ENCODE data around the gene LAMA2.

LAMA2 gene, protein sequence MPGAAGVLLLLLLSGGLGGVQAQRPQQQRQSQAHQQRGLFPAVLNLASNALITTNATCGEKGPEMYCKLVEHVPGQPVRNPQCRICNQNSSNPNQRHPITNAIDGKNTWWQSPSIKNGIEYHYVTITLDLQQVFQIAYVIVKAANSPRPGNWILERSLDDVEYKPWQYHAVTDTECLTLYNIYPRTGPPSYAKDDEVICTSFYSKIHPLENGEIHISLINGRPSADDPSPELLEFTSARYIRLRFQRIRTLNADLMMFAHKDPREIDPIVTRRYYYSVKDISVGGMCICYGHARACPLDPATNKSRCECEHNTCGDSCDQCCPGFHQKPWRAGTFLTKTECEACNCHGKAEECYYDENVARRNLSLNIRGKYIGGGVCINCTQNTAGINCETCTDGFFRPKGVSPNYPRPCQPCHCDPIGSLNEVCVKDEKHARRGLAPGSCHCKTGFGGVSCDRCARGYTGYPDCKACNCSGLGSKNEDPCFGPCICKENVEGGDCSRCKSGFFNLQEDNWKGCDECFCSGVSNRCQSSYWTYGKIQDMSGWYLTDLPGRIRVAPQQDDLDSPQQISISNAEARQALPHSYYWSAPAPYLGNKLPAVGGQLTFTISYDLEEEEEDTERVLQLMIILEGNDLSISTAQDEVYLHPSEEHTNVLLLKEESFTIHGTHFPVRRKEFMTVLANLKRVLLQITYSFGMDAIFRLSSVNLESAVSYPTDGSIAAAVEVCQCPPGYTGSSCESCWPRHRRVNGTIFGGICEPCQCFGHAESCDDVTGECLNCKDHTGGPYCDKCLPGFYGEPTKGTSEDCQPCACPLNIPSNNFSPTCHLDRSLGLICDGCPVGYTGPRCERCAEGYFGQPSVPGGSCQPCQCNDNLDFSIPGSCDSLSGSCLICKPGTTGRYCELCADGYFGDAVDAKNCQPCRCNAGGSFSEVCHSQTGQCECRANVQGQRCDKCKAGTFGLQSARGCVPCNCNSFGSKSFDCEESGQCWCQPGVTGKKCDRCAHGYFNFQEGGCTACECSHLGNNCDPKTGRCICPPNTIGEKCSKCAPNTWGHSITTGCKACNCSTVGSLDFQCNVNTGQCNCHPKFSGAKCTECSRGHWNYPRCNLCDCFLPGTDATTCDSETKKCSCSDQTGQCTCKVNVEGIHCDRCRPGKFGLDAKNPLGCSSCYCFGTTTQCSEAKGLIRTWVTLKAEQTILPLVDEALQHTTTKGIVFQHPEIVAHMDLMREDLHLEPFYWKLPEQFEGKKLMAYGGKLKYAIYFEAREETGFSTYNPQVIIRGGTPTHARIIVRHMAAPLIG (N-terminal part only)

GRCh38 chr6:128882991-128883611, at the start of gene LAMA2:
Gene LAMA2, plus strand, starts transcription at chr6:128883138. Its CDS starts 108 bp downstream, at chr6:128883246.
- peak; percentile 89 for DNase-seq

DNA sequence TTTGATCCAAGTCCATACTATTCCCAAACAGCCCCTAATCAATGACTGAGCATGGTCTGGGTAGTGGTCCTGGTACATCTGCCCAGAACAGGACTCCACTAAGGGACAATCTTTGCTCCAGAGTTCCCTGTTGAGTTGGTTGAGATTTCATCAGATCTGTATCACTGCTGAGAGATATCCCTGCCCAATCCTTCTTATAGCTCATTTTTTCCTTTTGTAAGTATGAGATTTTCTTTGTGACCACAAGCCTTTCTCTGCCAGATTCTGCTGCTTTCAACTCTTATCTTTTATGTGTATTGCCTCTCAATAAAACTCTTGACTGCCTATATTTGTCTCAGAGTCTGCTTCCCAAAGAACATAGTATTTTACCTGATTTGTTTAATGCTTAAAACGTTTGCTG, 46.2 kb upstream of the LAMA2 start:
- no peak for DNase-seq

DNA sequence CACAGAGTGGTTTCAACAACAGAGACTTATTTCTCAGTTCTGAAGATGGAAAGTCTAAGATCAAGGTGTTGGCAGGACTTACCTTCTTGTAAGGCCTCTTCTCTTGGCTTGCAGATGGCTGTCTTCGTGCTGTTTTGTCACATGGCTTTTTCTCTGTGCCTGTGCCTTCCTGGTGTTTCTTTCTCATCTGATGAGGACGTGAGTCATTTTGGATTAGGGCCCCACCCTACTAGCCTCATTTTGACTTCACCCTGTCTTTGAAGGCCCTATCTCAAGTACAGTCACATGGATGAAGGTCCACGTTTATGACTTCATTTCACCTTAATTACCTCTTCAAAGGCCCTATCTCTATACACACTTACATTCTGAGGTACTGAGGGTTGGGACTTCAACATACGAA, 41.4 kb upstream of the LAMA2 start:
- DNase-seq: no peak

- no peak for DNase-seq
These were observed 38.3 kb upstream of the LAMA2 start for GRCh38 chr6:128844598-128844997.

- peak; percentile 5 for DNase-seq
These were observed 35.3 kb upstream of the LAMA2 start for GRCh38 chr6:128847431-128848210.

GRCh38 chr6:128848212-128848935, 34.6 kb upstream of the LAMA2 start:
- peak; percentile 44 for DNase-seq

GRCh38 chr6:128855581-128856085, 27.3 kb upstream of the LAMA2 start:
- no peak for DNase-seq

GRCh38 chr6:128857806-128858205, 25.1 kb upstream of the LAMA2 start:
- DNase-seq: no peak

DNA sequence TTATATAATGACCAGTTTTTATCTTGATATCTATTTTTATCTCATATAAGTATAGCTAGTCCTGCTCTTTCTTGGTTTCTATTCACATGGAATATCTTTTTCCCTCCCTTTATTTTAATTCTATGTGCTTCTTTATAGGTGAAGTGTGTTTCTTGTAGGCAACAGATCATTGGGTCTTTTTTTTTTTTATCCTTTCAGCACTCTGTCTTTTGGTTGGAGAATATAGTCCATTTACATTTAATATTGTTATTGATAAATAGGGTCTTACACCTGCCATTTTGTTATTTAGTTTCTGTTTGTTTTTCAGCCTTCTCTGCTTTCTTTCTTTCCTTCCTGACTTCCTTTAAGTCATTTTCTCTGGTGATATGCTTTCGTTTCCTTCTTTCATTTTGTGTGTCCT, 22.2 kb upstream of the LAMA2 start:
- no peak for DNase-seq

DNA sequence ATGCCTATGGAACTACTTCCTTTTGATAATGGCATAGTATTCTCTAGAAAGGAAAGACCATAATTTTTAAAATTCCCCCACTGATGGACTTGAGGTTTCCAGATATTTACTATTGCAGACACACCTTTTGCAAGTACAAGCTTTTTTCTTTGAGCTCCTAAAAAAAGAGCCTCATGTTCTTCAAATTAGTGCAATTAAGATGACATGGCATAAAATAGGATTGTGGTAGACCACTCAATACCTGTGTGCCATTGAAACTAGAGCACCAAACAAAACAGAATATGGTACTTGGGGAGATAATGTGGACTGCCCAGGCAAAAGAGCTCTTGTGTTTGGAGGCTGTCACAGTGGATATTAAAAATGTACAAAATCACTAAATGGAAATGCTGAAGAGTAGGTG, 19.0 kb upstream of the LAMA2 start:
- no peak for DNase-seq

DNA sequence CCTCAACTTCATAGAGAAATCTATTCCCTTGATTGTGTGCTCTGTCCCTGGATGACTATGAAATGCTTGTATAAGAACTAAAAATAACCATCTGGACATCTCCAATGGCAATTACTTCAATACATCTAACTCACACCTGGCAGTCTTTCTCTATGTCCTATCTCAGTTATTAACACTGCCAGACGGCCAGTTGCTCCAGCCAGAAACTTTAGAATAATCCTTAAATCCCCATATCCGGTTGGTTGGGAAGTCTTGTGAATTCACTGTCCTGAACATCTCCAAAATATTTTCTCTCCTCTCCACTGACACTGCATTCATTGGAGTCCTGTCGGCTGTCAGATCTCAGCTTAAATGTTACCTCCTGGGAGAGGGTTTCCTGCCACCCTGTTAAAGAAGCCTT, 12.2 kb upstream of the LAMA2 start:
- DNase-seq: no peak

GRCh38 chr6:128874863-128875262, 8.1 kb upstream of the LAMA2 start:
- no peak for DNase-seq

DNA sequence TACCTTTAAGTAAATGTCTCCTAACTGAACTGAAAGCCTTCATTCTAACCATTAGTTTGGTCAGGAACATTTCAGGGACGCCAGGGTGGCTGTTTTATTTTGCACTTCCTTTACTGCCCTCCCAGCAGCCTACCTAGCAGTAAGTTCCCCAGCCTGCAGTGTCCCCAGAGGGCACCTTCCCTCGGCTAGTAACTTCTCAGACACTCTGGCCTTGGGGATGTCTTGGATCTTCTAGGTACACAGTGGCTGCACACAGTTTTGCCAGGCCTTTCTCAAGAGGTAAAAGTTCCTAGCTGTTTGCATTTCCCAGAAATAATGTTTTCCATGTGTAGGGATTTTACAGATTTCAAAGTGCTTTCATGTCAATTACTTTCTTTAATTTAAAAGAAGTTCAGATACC, 378 bp upstream of the LAMA2 start:
- no peak for DNase-seq

DNA sequence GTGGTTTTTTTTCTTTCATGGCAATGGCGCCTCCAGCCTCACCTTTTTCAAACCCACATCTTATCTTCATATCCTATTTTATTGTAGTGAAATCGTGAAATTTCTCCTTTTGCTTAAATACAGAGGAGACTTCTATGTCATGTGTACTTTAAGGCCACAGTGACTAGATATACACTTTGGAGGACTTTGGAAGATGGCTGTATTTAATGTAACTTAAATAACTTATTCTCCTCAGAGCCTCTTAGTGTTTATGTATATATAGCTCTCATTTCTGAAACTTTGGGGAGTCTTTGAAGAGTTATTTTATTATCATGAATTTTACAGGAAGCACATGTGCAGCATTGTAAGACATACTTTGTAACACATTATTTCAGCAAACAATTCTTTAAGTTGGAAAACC, 968 bp downstream of the LAMA2 start:
- DNase-seq: peak; percentile 7

- DNase-seq: no peak
These were observed 2.4 kb downstream of the LAMA2 start for GRCh38 chr6:128885381-128885780.

- no peak for DNase-seq
These were observed 3.8 kb downstream of the LAMA2 start for GRCh38 chr6:128886706-128887105.

GRCh38 chr6:128888444-128889175, 5.7 kb downstream of the LAMA2 start:
- no peak for DNase-seq

- no peak for DNase-seq
These were observed 6.9 kb downstream of the LAMA2 start for GRCh38 chr6:128889870-128890269.

GRCh38 chr6:128892079-128892478, 9.1 kb downstream of the LAMA2 start:
- DNase-seq: no peak

All from eye (tissue), 1 donor.